GM18508 (cell line): ENCODE data around the gene COL23A1.
A peak's percentile ranks its signal among the peaks of the same experiment; 100 is the strongest.
"Not testable (repeated sequence)": the region's sequence is repeated elsewhere in the genome, so short reads cannot be mapped to it uniquely, and the experiment has no call there.

Source experiments
- ATAC-seq: cut with Tn5 transposase; IDR thresholded peaks from one replicate; pipeline ENCODE4 v1.9.1; 2021; ENCODE audit warnings: moderate number of reproducible peaks; ENCODE audit not compliant: insufficient read depth, unreplicated experiment

COL23A1 gene

DNA sequence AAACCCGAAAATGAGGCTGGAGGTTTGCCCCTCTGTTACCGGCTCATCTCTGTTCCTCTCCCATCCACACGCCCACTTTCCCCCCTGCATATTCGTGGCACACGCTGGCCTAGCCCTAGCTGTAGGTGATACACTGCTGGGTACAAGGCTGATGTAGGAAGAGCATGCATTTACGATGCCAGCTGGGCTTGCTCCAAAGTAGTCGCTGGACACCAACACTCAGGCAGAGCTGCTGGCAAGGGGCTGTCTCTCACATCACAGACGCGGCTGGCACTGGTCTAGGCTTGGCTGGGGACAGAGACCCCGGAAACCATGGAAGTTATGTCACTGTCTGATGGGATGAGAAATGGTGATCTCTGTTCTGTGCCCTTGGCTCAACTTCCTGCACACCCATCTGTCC is 347.8 kb downstream of the COL23A1 start:
- no peak for ATAC-seq

DNA sequence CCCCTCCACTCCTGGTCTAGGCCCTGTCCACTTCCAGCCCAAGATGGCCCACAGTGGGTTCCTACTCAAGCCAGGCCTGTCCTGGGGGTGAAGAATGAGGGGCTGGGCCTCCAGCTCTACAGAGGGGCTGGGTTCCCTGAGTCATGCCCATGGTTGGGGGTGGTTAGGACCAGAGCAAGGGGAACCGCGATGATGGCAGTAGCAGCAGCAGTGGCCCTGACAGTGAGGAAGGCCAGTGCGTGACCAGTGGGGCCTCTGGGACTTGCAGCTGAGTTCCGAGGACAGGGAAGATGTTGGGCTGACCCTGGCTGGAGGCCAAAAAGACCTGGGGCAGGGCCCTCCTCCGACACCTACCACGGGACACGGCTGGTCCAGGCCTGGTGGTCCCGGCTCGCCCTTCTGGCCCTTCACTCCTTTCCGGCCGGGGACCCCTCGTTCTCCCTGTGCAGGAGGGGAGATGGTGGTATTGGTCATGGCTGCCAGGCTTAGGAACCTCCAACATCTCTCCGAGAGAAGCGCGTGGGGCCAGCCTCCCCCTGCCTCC is 348.4 kb downstream of the COL23A1 start:
- no peak for ATAC-seq

- ATAC-seq: no peak
These were observed 348.9 kb downstream of the COL23A1 start for GRCh38 chr5:178241231-178241663.

GRCh38 chr5:178240766-178241165 is 349.4 kb downstream of the COL23A1 start:
- ATAC-seq: no peak

DNA sequence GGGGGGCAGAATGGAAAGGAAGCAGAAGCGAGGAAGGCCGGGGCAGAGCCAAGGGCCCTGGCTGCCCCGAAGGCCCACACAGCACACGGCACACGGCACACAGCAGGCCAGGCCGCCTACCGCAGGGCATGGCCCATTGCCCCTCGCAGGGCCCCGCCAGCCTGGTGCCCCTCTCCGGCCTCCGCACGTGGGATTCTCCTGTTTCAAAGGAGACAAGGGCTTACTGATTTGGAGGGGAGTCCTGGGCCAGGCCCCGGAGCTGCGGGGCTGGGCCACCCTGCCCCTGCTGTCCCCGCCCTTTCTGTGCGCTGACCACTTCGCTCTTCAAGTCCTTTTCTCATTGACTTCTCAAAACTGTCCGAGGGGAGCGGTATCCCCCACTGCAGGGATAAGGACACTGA is 349.9 kb downstream of the COL23A1 start:
- ATAC-seq: no peak

DNA sequence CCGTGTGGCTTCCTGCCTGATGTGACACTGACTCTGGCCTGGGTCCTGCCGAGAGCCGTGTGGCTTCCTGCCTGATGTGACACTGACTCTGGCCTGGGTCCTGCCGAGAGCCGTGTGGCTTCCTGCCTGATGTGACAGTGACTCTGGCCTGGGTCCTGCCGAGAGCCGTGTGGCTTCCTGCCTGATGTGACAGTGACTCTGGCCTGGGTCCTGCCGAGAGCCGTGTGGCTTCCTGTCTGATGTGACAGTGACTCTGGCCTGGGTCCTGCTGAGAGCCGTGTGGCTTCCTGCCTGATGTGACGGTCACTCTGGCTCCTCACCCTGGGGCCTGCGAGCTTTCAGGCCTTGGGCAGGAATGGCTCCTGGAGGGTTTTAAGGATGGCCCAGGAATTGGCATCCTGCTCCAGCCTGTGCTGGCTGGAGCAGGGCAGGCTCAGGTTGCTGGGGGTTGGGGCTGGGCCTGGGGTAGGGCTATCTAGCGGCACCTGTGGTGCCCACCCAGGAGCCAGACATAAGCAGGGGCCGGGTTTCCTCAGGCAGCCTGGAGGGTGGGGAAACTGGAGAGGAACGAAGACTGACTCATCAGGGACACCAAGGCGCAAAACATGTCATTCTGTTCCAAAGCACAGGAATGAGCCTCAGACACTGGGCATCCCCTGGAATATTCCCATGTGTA is 350.4 kb downstream of the COL23A1 start:
- ATAC-seq: not testable (repeated sequence)

- no peak for ATAC-seq
These were observed 351.2 kb downstream of the COL23A1 start for GRCh38 chr5:178238711-178239592.

DNA sequence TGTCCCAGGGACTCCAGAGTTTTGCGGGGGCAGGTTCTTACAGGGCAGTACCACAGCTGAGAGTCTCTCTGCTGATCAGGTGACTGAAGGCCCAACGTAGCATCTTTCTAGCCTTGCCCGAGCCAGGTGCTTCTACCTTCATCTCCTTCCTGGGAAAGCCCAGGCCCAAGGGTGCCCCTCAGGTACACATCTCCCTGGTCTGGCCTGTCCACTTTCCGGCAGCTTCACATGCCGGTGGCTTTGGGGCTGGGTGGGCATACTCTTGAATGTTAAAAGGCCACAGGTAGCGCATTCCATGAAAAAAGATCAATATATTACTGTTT is 351.9 kb downstream of the COL23A1 start:
- ATAC-seq: no peak

- ATAC-seq: no peak
These were observed 352.5 kb downstream of the COL23A1 start for GRCh38 chr5:178237431-178238312.

GRCh38 chr5:178236679-178237078 is 353.5 kb downstream of the COL23A1 start:
- no peak for ATAC-seq

DNA sequence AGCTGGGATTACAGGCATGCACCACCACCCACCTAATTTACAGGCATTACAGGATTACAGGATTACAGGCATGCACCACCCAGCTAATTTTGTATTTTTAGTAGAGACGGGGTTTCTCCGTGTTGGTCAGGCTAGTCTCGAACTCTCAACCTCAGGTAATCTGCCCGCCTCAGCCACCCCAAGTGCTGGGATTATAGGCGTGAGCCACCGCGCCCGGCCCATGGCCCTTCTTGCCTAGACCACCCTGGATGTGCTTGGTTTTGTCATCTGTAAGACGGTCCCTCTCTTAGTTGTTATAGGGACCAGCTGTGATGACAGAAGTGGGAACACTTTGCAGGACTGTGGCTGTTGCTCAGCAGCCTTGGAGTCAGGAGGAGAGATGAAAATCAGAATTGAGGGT is 354.1 kb downstream of the COL23A1 start:
- ATAC-seq: no peak

GRCh38 chr5:178235588-178235974 is 354.6 kb downstream of the COL23A1 start:
- no peak for ATAC-seq

GRCh38 chr5:178234750-178235587 is 355.2 kb downstream of the COL23A1 start:
- ATAC-seq: no peak

GRCh38 chr5:178234121-178234749 is 356.0 kb downstream of the COL23A1 start:
- ATAC-seq: no peak

DNA sequence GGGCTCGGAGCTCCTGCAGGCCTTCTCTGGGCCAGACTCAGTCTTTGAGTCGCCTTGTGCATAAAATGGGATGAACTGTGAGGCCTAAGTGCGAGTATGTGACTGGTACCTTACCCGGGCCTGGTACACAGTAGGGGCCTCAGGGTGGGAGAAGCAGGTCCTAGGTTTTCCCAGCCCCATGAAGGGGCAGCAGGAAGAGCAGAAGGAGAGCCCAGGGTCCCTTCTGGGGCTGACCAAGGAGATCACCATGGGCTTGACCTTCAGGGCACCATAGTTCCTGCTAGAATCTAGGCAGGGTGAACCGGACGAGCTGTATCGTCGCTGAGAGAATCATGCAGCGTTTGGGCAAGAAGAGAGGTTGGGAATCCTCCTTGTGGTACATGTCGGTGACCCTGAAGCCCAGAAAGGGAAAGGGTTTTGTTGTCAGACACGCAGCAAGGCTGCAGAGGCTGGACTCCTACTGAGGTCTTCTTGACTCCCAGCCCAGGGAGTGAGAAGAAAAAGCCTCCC is 357.2 kb downstream of the COL23A1 start:
- ATAC-seq: peak; percentile 15

DNA sequence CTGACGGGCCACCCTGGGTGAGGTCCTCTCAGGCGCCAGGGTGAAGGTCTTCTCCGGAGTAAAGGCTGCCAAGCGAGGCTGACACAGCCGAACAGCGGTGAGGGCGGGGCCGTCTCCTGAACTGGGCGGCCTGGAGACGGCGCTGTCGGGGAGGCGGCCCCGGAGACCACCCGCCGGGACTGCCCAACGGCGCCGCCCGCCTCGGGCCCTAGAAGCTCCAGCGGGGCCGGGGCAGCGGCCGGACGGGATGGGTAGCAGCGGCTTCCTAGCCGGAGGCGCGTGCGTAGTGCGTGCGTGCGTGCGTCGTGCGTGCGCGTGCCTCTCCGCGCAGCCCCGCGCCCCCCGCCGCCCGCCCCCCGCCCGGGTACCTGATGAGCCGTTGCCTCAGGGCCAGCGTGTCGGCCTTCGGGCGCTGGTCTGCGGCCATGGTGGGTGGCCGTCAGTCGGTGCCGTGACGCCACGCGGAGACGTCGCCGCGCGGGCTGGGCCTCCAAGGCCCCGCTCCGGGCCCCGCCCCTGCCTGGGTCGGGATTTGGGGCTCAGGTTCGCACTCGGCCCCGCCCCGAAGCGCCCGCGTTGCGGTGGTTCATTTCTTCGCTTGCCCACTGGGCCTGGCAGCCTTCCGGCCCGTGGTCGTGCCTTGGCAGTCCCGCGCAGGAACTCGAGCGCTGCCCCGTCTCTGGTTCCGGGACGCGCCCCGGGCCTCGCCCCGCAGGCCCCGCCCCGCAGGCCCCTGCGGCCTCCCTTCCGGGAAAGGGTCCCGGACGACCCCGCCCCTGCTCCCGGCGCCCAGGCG is 357.9 kb downstream of the COL23A1 start, which contains the start of gene PHYKPL:
Gene PHYKPL, minus strand, starts transcription at position 679 of the 796 bp plus-strand sequence. Its CDS starts 252 bp downstream, at position 427.
- peak; percentile 36 for ATAC-seq

- no peak for ATAC-seq
These were observed 358.6 kb downstream of the COL23A1 start for GRCh38 chr5:178231539-178232123.
